Neural cell (in vitro differentiated cells): ENCODE results near the gene C10orf88. TPM values are rescaled to one million over a fixed set of nuclear protein-coding genes. Genes with fewer than 3 reads are reported as not detected.
"Not testable (repeated sequence)": the region's sequence is repeated elsewhere in the genome, so short reads cannot be mapped to it uniquely, and the experiment has no call there.

Experiments
- H2AFZ ChIP-seq: fragments of 200-600, 300-800 bp; sonication (generic), shearing (Covaris generic); 2 replicates; pipeline ENCODE4 v1.6.0; 2014; ENCODE audit warnings: low read depth, mild to moderate bottlenecking, antibody characterized with exemption, low read length, moderate library complexity
- H3F3A ChIP-seq: fragments of 200-600 bp; shearing (Covaris generic); 2 replicates; pipeline ENCODE4 v1.6.1; 2016; ENCODE audit warnings: mild to moderate bottlenecking, moderate library complexity, mixed read lengths, antibody characterized with exemption, low read length; ENCODE audit not compliant: insufficient read depth, poor library complexity, severe bottlenecking
- H3K27ac ChIP-seq: fragments of 200-600, 300-800 bp; sonication (generic), shearing (Covaris generic); 2 replicates; pipeline ENCODE4 v1.5.1; 2014; ENCODE audit warnings: mild to moderate bottlenecking, low read length, moderate library complexity
- H3K27me3 ChIP-seq: fragments of 300-800, 200-600 bp; sonication (generic), shearing (Covaris generic); 2 replicates; pipeline ENCODE4 v1.6.0; 2014; ENCODE audit warnings: mild to moderate bottlenecking, low read depth, low read length, moderate library complexity; ENCODE audit not compliant: insufficient read depth
- H3K36me3 ChIP-seq: fragments of 300-800, 200-600 bp; sonication (generic), shearing (Covaris generic); 2 replicates; pipeline ENCODE4 v1.5.1; 2014; ENCODE audit warnings: mild to moderate bottlenecking, antibody characterized with exemption, low read length, moderate library complexity; ENCODE audit not compliant: insufficient read depth
- H3K4me2 ChIP-seq: fragments of 300-800, 200-600 bp; sonication (generic), shearing (Covaris generic); 2 replicates; pipeline ENCODE4 v1.6.0; 2014; ENCODE audit warnings: mild to moderate bottlenecking, low read length
- H3K4me3 ChIP-seq: fragments of 300-800, 200-600 bp; sonication (generic), shearing (Covaris generic); 2 replicates; pipeline ENCODE4 v1.5.1; 2014; ENCODE audit warnings: mild to moderate bottlenecking, low read length, moderate library complexity
- H3K79me2 ChIP-seq: fragments of 200-600 bp; shearing (Covaris generic); replicated peaks from 2 replicates; pipeline ENCODE4 v1.6.0; 2014; ENCODE audit warnings: mild to moderate bottlenecking, low read length, moderate library complexity; ENCODE audit not compliant: insufficient read depth
- H3K9ac ChIP-seq: fragments of 300-800, 200-600 bp; sonication (generic), shearing (Covaris generic); 2 replicates; pipeline ENCODE4 v1.6.1; 2016; ENCODE audit warnings: mild to moderate bottlenecking, low read length, mixed read lengths
- H3K9me2 ChIP-seq: fragments of 200-600 bp; shearing (Covaris generic); 2 replicates; pipeline ENCODE4 v1.6.1; 2016; ENCODE audit warnings: mild to moderate bottlenecking, low read length, mixed read lengths; ENCODE audit not compliant: insufficient read depth
- H3K9me3 ChIP-seq: fragments of 200-600, 300-800 bp; sonication (generic), shearing (Covaris generic); 2 replicates; pipeline ENCODE4 v1.6.1; 2016; ENCODE audit warnings: mild to moderate bottlenecking, mixed run types, low read length, moderate library complexity, mixed read lengths
- H4K20me1 ChIP-seq: fragments of 200-600 bp; shearing (Covaris generic); 2 replicates; pipeline ENCODE4 v1.6.1; 2016; ENCODE audit warnings: mild to moderate bottlenecking, mixed run types; ENCODE audit not compliant: insufficient read depth
- EP300 ChIP-seq: fragments of 450-650 bp; conservative IDR thresholded peaks from 2 replicates; pipeline ENCODE4 v1.6.1; 2014; ENCODE audit warnings: antibody characterized with exemption, mild to moderate bottlenecking, moderate library complexity; ENCODE audit not compliant: poor library complexity, severe bottlenecking
- EZH2 ChIP-seq: fragments of 200-600, 300-800 bp; shearing (Covaris generic), sonication (generic); IDR thresholded peaks from 2 replicates; pipeline ENCODE4 v1.6.1; 2014; ENCODE audit warnings: antibody characterized with exemption, low read length, borderline replicate concordance, mild to moderate bottlenecking; ENCODE audit not compliant: insufficient read depth, poor library complexity, severe bottlenecking
- MXI1 ChIP-seq: fragments of 450-650 bp; conservative IDR thresholded peaks from 2 replicates; pipeline ENCODE4 v1.6.1; 2014; ENCODE audit warnings: antibody characterized with exemption, mild to moderate bottlenecking; ENCODE audit not compliant: poor library complexity, severe bottlenecking
- POLR2AphosphoS5 ChIP-seq: IDR thresholded peaks from 2 replicates; pipeline ENCODE4 v1.6.1; 2012
- RAD21 ChIP-seq: fragments of 450-650 bp; conservative IDR thresholded peaks from 2 replicates; pipeline ENCODE4 v1.6.1; 2014; ENCODE audit warnings: antibody characterized with exemption, mild to moderate bottlenecking, moderate library complexity
- REST ChIP-seq: IDR thresholded peaks from 2 replicates; pipeline ENCODE4 v1.6.1; 2012; ENCODE audit warnings: borderline replicate concordance
- SMC3 ChIP-seq: fragments of 450-650 bp; conservative IDR thresholded peaks from 2 replicates; pipeline ENCODE4 v1.6.1; 2014; ENCODE audit warnings: antibody characterized with exemption, mild to moderate bottlenecking, moderate library complexity; ENCODE audit not compliant: poor library complexity
- TAF1 ChIP-seq: IDR thresholded peaks from 2 replicates; pipeline ENCODE4 v1.6.1; 2012; ENCODE audit warnings: low read depth
- polyA plus RNA-seq: library from polyadenylated mRNA; depleted of rRNA; stranded (reverse); fragments of >200 nt; gene quantifications from 2 replicates; pipeline ENCODE4 v1.2.3, GENCODE V29; 2014
- TF ChIP-seq, protein P1 (sequence below): fragments of 450-650 bp; IDR thresholded peaks from 2 replicates; pipeline ENCODE4 v1.5.1; 2014; ENCODE audit warnings: antibody characterized with exemption, mild to moderate bottlenecking, moderate library complexity; ENCODE audit not compliant: poor library complexity, severe bottlenecking

Gene C10orf88
- polyA plus RNA-seq, 1 donor from 2014 or later: 25.8 TPM

DNA sequence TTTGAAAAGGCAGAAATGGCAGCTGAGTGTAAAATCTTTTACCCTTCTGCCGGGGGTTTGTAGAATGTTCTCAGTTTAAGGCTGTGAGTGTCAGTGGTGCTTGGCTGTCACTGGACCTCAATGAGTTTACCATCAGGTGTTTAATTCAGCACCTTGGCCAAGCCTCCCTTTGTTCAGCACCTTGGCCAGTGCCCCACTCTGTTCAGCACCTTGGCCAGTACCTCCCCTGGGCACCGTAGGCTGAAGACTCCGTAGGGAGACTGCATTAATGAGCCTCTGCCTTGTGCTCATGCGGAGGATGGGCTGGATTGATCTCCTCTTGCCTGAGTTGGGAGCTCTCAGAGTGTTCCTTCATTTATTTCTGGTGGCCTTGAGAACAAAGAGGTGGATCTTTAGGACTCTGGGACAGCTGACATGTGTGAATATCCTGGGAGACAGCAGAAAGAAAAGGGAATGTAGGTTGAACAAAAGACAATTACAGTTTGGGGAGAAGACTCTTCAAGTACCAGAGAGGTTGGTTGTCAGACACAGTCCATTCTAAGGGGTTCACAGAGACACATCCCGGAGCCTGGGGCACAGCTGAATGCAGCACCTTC, 42.0 kb downstream of the C10orf88 start:
- Histone ChIP-seq H4K20me1 (no peaks in the 10 kb centered on the region), H2AFZ (no peak overlapping the region), H3K4me3 (no peak overlapping the region), H3K4me2 (no peak overlapping the region), H3K27me3 (no peaks in the 10 kb centered on the region), H3F3A (no peaks in the 10 kb centered on the region), H3K79me2 (no peaks in the 10 kb centered on the region), H3K36me3 (no peaks in the 10 kb centered on the region), H3K27ac (no peak overlapping the region), H3K9me3 (no peaks in the 10 kb centered on the region), H3K9me2 (no peaks in the 10 kb centered on the region), H3K9ac (no peak overlapping the region)
- TF ChIP-seq REST (peak; percentile 96), EP300 (no peak)

- no peak within 1 kb of the TSS for H3K9ac ChIP-seq
- H3K4me2 ChIP-seq: no peak within 1 kb of the TSS
- no peaks in the 10 kb centered on the region for H3K36me3 ChIP-seq
- H3K27ac ChIP-seq: no peak within 1 kb of the TSS
- no peaks in the 10 kb centered on the region for H3K79me2 ChIP-seq
- TF ChIP-seq POLR2AphosphoS5 (no peak), REST (no peak), EP300 (no peak), EZH2 (no peak), MXI1 (no peak), SMC3 (no peak), RAD21 (no peak), TAF1 (no peak)
- TF ChIP-seq, protein P1, sequence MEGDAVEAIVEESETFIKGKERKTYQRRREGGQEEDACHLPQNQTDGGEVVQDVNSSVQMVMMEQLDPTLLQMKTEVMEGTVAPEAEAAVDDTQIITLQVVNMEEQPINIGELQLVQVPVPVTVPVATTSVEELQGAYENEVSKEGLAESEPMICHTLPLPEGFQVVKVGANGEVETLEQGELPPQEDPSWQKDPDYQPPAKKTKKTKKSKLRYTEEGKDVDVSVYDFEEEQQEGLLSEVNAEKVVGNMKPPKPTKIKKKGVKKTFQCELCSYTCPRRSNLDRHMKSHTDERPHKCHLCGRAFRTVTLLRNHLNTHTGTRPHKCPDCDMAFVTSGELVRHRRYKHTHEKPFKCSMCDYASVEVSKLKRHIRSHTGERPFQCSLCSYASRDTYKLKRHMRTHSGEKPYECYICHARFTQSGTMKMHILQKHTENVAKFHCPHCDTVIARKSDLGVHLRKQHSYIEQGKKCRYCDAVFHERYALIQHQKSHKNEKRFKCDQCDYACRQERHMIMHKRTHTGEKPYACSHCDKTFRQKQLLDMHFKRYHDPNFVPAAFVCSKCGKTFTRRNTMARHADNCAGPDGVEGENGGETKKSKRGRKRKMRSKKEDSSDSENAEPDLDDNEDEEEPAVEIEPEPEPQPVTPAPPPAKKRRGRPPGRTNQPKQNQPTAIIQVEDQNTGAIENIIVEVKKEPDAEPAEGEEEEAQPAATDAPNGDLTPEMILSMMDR: no peak
- no peaks in the 10 kb centered on the region for H4K20me1 ChIP-seq
- no peaks in the 10 kb centered on the region for H3F3A ChIP-seq
- no peaks in the 10 kb centered on the region for H3K9me2 ChIP-seq
- H2AFZ ChIP-seq: no peak within 1 kb of the TSS
- no peak within 1 kb of the TSS for H3K4me3 ChIP-seq
- no peaks in the 10 kb centered on the region for H3K9me3 ChIP-seq
- H3K27me3 ChIP-seq: no peaks in the 10 kb centered on the region
Measured at GRCh38 chr10:122910310-122910709, 43.7 kb downstream of the C10orf88 start, which contains the start of gene FAM24A. TSS of gene FAM24A (plus strand) at chr10:122910610. CDS start at chr10:122911635, 1,025 bp downstream.

DNA sequence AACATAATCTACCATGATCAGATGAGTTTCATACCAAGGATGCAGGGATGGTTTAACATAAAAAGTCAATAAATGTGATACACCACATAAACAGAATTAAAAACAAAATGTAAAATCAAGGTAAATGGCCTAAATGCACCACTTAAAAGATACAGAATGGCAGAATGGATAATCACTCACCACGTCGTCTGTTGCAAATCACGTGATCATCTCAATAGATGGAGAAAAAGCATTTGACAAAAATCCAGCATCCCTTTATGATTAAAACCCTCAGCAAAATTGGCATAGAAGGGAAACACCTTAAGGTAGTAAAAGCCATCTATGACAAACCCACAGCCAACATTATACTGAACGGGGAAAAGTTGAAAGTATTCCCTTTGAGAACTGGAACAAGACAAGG, 50.2 kb downstream of the C10orf88 start:
- H3K4me3 ChIP-seq, H3K4me2 ChIP-seq, H4K20me1 ChIP-seq, H3K9me2 ChIP-seq, H3K9ac ChIP-seq, H3K79me2 ChIP-seq, H2AFZ ChIP-seq, H3K9me3 ChIP-seq, H3K27me3 ChIP-seq, H3K27ac ChIP-seq, H3K36me3 ChIP-seq, H3F3A ChIP-seq: not testable (repeated sequence)
